GM23338 (cell line): Measurements from ENCODE around the gene RBM3. TPM values are rescaled to one million over a fixed set of nuclear protein-coding genes. Genes with fewer than 3 reads are reported as not detected.
"Not testable (repeated sequence)": the region's sequence is repeated elsewhere in the genome, so short reads cannot be mapped to it uniquely, and the experiment has no call there.

Experiments used
- ATAC-seq: fragments of 200-7000 bp; cut with Tn5 transposase; 3 replicates; pipeline ENCODE4 v1.9.1; 2020
- DNase-seq: peaks from one replicate; pipeline ENCODE4 v3.0.0-alpha.2; 2015; ENCODE audit warnings: low spot score
- H2AFZ ChIP-seq: fragments of 200-600 bp; sonication (generic); 2 replicates; pipeline ENCODE4 v1.8.0; 2016; ENCODE audit warnings: antibody characterized with exemption, mild to moderate bottlenecking, moderate library complexity
- H3F3A ChIP-seq: fragments of 200-600 bp; sonication (generic); replicated peaks from 2 replicates; pipeline ENCODE4 v1.8.0; 2017; ENCODE audit warnings: antibody characterized with exemption, mixed run types, low read depth
- H3K27ac ChIP-seq: fragments of 200-600 bp; sonication (generic); 2 replicates; pipeline ENCODE4 v1.6.1; 2016; ENCODE audit warnings: low read depth
- H3K27me3 ChIP-seq: fragments of 200-600 bp; sonication (generic); 2 replicates; pipeline ENCODE4 v1.8.0; 2016; ENCODE audit warnings: mild to moderate bottlenecking, mixed run types, moderate library complexity; ENCODE audit not compliant: insufficient read depth
- H3K36me3 ChIP-seq: fragments of 200-600 bp; sonication (generic); 2 replicates; pipeline ENCODE4 v1.8.0; 2016; ENCODE audit warnings: mild to moderate bottlenecking; ENCODE audit not compliant: insufficient read depth
- H3K4me1 ChIP-seq: fragments of 200-600 bp; sonication (generic); 2 replicates; pipeline ENCODE4 v1.8.0; 2016; ENCODE audit warnings: mild to moderate bottlenecking, moderate library complexity; ENCODE audit not compliant: insufficient read depth
- H3K4me2 ChIP-seq: fragments of 200-600 bp; sonication (generic); 2 replicates; pipeline ENCODE4 v1.7.1; 2017; ENCODE audit warnings: mixed run types
- H3K4me3 ChIP-seq: fragments of 200-600 bp; sonication (generic); 2 replicates; pipeline ENCODE4 v1.6.1; 2016; ENCODE audit warnings: mixed run types
- H3K79me2 ChIP-seq: fragments of 200-600 bp; sonication (generic); replicated peaks from 2 replicates; pipeline ENCODE4 v1.8.0; 2017; ENCODE audit warnings: mild to moderate bottlenecking; ENCODE audit not compliant: insufficient read depth
- H3K9me2 ChIP-seq: fragments of 200-600 bp; sonication (generic); 2 replicates; pipeline ENCODE4 v1.8.0; 2017; ENCODE audit not compliant: insufficient read depth
- H4K20me1 ChIP-seq: fragments of 200-600 bp; sonication (generic); replicated peaks from 2 replicates; pipeline ENCODE4 v1.8.0; 2017; ENCODE audit warnings: mild to moderate bottlenecking; ENCODE audit not compliant: insufficient read depth
- H3K27ac Mint-ChIP-seq: 2 replicates; pipeline ENCODE4 v1.8.0; 2020; ENCODE audit warnings: inconsistent platforms, mild to moderate bottlenecking, moderate library complexity, mixed read lengths
- H3K27me3 Mint-ChIP-seq: 3 replicates; pipeline ENCODE4 v1.8.0; 2022; ENCODE audit warnings: low read depth, mild to moderate bottlenecking, moderate library complexity, mixed read lengths, inconsistent platforms; ENCODE audit not compliant: insufficient read depth, poor library complexity
- H3K36me3 Mint-ChIP-seq: 3 replicates; pipeline ENCODE4 v1.8.0; 2021; ENCODE audit warnings: low read depth, mild to moderate bottlenecking, inconsistent platforms, moderate library complexity, mixed read lengths
- H3K4me1 Mint-ChIP-seq: 3 replicates; pipeline ENCODE4 v1.8.0; 2020; ENCODE audit warnings: mild to moderate bottlenecking, inconsistent platforms, mixed read lengths
- H3K4me3 Mint-ChIP-seq: 3 replicates; pipeline ENCODE4 v1.8.0; 2021; ENCODE audit warnings: moderate library complexity, mild to moderate bottlenecking, inconsistent platforms, mixed read lengths
- H3K9me3 Mint-ChIP-seq: 3 replicates; pipeline ENCODE4 v1.8.0; 2020; ENCODE audit warnings: moderate library complexity, mild to moderate bottlenecking, inconsistent platforms, mixed read lengths
- CREB1 ChIP-seq: fragments of 250-450 bp; sonication (Bioruptor Pico); IDR thresholded peaks from 2 replicates; pipeline ENCODE4 v1.5.0; 2020; ENCODE audit warnings: low read depth, mild to moderate bottlenecking, moderate library complexity
- ETS1 ChIP-seq: IDR thresholded peaks from 2 replicates; pipeline ENCODE4 v1.6.1; 2016; ENCODE audit warnings: antibody characterized with exemption
- EZH2 ChIP-seq: fragments of 200-600 bp; sonication (generic); IDR thresholded peaks from one replicate; pipeline ENCODE4 v1.8.0; 2017; ENCODE audit warnings: antibody characterized with exemption, mild to moderate bottlenecking, low read depth; ENCODE audit not compliant: unreplicated experiment
- EZH2phosphoT487 ChIP-seq: fragments of 200-600 bp; sonication (generic); IDR thresholded peaks from one replicate; pipeline ENCODE4 v1.8.1; 2018; ENCODE audit warnings: antibody characterized with exemption; ENCODE audit not compliant: unreplicated experiment
- JUNB ChIP-seq: IDR thresholded peaks from one replicate; pipeline ENCODE4 v1.6.1; 2016; ENCODE audit warnings: antibody characterized with exemption; ENCODE audit not compliant: unreplicated experiment
- NANOG ChIP-seq: IDR thresholded peaks from 2 replicates; pipeline ENCODE4 v1.6.1; 2016; ENCODE audit warnings: antibody characterized with exemption, borderline replicate concordance
- POLR2AphosphoS5 ChIP-seq: IDR thresholded peaks from 2 replicates; pipeline ENCODE4 v1.6.1; 2016; ENCODE audit warnings: antibody characterized with exemption, low read depth
- REST ChIP-seq: IDR thresholded peaks from one replicate; pipeline ENCODE4 v1.6.1; 2018; ENCODE audit warnings: antibody characterized with exemption; ENCODE audit not compliant: unreplicated experiment
- ZNF114 ChIP-seq: fragments of 250-450 bp; sonication (Bioruptor Pico); IDR thresholded peaks from 2 replicates; pipeline ENCODE4 v1.5.0; 2020; ENCODE audit warnings: mild to moderate bottlenecking, moderate library complexity
- ZNF331 ChIP-seq: fragments of 250-450 bp; sonication (Bioruptor Pico); IDR thresholded peaks from 2 replicates; pipeline ENCODE4 v1.5.0; 2020; ENCODE audit warnings: low read depth, mild to moderate bottlenecking, moderate library complexity
- polyA plus RNA-seq: library from polyadenylated mRNA; unstranded; fragments of >200 nt; fragmentation: Nextera tagmentation; extraction: Ambion mirVana; gene quantifications from 2 replicates; pipeline ENCODE4 v1.2.1, GENCODE V29; 2016
- total RNA-seq: library from RNA; depleted of rRNA; stranded (reverse); fragments of >200 nt; shearing (Covaris generic); gene quantifications from 2 replicates; pipeline ENCODE4 v1.2.3, GENCODE V29; 2014

The RBM3 gene
- total and polyA plus RNA-seq, 2 experiments from 2014 or later = 77.5 to 103 TPM

- not testable (repeated sequence) for H4K20me1 ChIP-seq, H3K9me2 ChIP-seq, H3K9me3 Mint-ChIP-seq, H3K27ac Mint-ChIP-seq, DNase-seq, H3K27me3 Mint-ChIP-seq, H3K4me1 ChIP-seq, H3K4me2 ChIP-seq, H3K4me1 Mint-ChIP-seq, H2AFZ ChIP-seq, H3K27ac ChIP-seq, H3K27me3 ChIP-seq, H3K36me3 ChIP-seq, ATAC-seq, H3K4me3 ChIP-seq, H3K4me3 Mint-ChIP-seq, H3F3A ChIP-seq
- peaks cover 40% of the 10 kb centered on the region for H3K36me3 Mint-ChIP-seq
- H3K79me2 ChIP-seq = peaks cover 17% of the 10 kb centered on the region
Observed at GRCh38 chrX:48525853-48526252, 48.4 kb upstream of the RBM3 start.

GRCh38 chrX:48530736-48531135 is 43.5 kb upstream of the RBM3 start:
- ATAC-seq (no peak), DNase-seq (no peak)
- Histone ChIP-seq H3K27me3 (no peaks in the 10 kb centered on the region), H3K4me2 (no peak overlapping the region), H3F3A (no peaks in the 10 kb centered on the region), H3K4me1 (no peaks in the 10 kb centered on the region), H2AFZ (no peak overlapping the region), H3K27ac (no peak overlapping the region), H3K79me2 (no peaks in the 10 kb centered on the region), H3K36me3 (no peaks in the 10 kb centered on the region; the same call in 1 of the 2 replicates), H3K4me3 (no peak overlapping the region), H3K9me2 (no peaks in the 10 kb centered on the region), H4K20me1 (no peaks in the 10 kb centered on the region)
- Mint-ChIP-seq H3K27ac (no peak overlapping the region), H3K4me3 (no peak overlapping the region), H3K27me3 (no peaks in the 10 kb centered on the region), H3K9me3 (no peaks in the 10 kb centered on the region), H3K36me3 (peaks cover 32% of the 10 kb centered on the region), H3K4me1 (peaks cover 3% of the 10 kb centered on the region; the same call in 1 of the 3 replicates)
- TF ChIP-seq EZH2 (no peak), CREB1 (no peak), ETS1 (no peak), NANOG (no peak), JUNB (no peak), POLR2AphosphoS5 (no peak), ZNF114 (CRISPR knock-in tag) (no peak), REST (no peak), EZH2phosphoT487 (no peak), ZNF331 (CRISPR knock-in tag) (no peak)
